Osteocyte (in vitro differentiated cells): ENCODE measurements around the gene INTS6L. TPM values are rescaled to one million over a fixed set of nuclear protein-coding genes. Genes with fewer than 3 reads are reported as not detected.

Source experiments
- DNase-seq: peaks from one replicate; pipeline ENCODE4 v3.0.0; 2021; ENCODE audit warnings: mixed read lengths; ENCODE audit not compliant: unreplicated experiment; ENCODE audit errors: extremely low spot score
- H3K27ac Mint-ChIP-seq: one replicate; pipeline ENCODE4 v1.8.0; 2021; ENCODE audit warnings: mild to moderate bottlenecking, mixed read lengths; ENCODE audit not compliant: unreplicated experiment
- H3K27me3 Mint-ChIP-seq: one replicate; pipeline ENCODE4 v1.8.0; 2021; ENCODE audit warnings: mixed read lengths; ENCODE audit not compliant: unreplicated experiment
- H3K36me3 Mint-ChIP-seq: one replicate; pipeline ENCODE4 v1.8.0; 2021; ENCODE audit warnings: mixed read lengths; ENCODE audit not compliant: unreplicated experiment
- H3K4me1 Mint-ChIP-seq: one replicate; pipeline ENCODE4 v1.8.0; 2021; ENCODE audit warnings: mixed read lengths; ENCODE audit not compliant: unreplicated experiment
- H3K4me3 Mint-ChIP-seq: one replicate; pipeline ENCODE4 v1.8.0; 2021; ENCODE audit warnings: mild to moderate bottlenecking, moderate library complexity, mixed read lengths; ENCODE audit not compliant: unreplicated experiment
- H3K9me3 Mint-ChIP-seq: one replicate; pipeline ENCODE4 v1.8.0; 2021; ENCODE audit warnings: mixed read lengths; ENCODE audit not compliant: unreplicated experiment
- total RNA-seq: library from RNA; stranded (reverse); gene quantifications from 2 replicates; pipeline ENCODE4 v1.2.1, GENCODE V29; 2021
- TF ChIP-seq, protein P1 (sequence below): fragments of 200-600 bp; sonication (generic); IDR thresholded peaks from 2 replicates; pipeline ENCODE4 v1.5.0; 2021; ENCODE audit warnings: antibody characterized with exemption, mild to moderate bottlenecking, moderate library complexity

The INTS6L gene
- total RNA-seq, 1 donor from 2014 or later: 5.3 TPM

DNA sequence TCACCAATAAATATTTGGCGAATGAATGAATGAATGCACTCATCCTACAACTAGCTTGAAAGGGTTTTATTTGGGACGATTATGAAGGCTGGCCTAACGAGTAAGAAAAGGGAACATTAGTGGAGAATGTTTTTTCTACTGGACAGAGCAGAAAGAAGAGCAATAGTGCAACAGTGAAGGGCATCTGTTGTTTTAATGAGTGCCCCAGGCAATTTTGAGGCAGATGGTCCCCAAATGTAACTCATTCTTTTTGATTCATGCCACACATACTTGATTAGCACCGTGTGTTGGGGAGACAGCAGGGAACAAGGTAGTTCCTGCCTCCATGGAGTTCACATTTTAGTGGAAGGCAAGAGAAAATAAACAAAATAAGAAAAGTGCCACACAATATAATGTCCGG lies 22.7 kb upstream of the INTS6L start:
- Mint-ChIP-seq H3K27ac (no peak overlapping the region), H3K9me3 (peaks cover 8% of the 10 kb centered on the region), H3K36me3 (no peaks in the 10 kb centered on the region), H3K4me3 (no peak overlapping the region), H3K4me1 (no peaks in the 10 kb centered on the region), H3K27me3 (peaks cover 18% of the 10 kb centered on the region)
- no peak for DNase-seq
- TF ChIP-seq, protein P1, sequence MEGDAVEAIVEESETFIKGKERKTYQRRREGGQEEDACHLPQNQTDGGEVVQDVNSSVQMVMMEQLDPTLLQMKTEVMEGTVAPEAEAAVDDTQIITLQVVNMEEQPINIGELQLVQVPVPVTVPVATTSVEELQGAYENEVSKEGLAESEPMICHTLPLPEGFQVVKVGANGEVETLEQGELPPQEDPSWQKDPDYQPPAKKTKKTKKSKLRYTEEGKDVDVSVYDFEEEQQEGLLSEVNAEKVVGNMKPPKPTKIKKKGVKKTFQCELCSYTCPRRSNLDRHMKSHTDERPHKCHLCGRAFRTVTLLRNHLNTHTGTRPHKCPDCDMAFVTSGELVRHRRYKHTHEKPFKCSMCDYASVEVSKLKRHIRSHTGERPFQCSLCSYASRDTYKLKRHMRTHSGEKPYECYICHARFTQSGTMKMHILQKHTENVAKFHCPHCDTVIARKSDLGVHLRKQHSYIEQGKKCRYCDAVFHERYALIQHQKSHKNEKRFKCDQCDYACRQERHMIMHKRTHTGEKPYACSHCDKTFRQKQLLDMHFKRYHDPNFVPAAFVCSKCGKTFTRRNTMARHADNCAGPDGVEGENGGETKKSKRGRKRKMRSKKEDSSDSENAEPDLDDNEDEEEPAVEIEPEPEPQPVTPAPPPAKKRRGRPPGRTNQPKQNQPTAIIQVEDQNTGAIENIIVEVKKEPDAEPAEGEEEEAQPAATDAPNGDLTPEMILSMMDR: no peak

DNA sequence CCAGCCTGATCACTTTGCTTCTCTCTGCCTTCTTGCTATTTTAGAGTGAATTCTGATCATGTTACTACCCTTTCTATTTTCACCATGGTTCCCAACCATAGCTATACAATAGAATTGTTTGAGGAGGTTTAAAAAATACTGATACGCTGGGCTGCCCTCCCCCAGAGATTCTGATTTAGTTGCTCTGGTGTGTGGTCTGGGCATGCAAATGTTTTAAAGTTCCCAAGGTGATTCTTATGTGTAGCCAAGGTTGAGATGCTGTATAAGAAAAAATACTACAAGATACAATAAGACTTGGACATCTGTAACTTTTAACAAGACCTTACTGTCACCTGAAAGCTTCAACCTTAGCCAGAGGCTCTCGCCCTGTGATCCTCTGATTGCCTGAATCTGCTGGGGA lies 22.2 kb upstream of the INTS6L start:
- H3K27ac Mint-ChIP-seq: no peak overlapping the region
- no peaks in the 10 kb centered on the region for H3K36me3 Mint-ChIP-seq
- DNase-seq: no peak
- H3K4me1 Mint-ChIP-seq: no peaks in the 10 kb centered on the region
- H3K9me3 Mint-ChIP-seq: peaks cover 13% of the 10 kb centered on the region
- TF ChIP-seq, protein P1: no peak
- peaks cover 20% of the 10 kb centered on the region for H3K27me3 Mint-ChIP-seq
- no peak overlapping the region for H3K4me3 Mint-ChIP-seq

DNA sequence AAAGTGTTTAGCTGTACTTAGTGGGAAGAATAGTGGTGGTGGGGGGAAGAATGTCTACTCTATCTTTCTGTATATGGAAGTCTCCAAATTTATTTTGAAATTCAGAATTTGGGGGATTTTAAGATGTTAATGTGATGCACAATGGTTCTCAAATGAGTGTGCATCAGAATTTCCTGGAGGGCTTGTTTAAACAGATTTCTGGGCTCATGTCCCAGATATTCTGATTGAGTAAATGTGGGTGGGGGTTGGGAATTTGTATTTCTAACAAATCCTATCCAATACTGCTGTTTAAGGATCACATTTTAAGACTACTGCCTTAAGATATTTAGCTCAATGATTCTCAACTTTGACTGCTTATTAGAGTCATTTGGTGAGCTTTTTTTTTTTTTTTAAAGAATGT lies 15.1 kb upstream of the INTS6L start:
- TF ChIP-seq, protein P1: no peak
- Mint-ChIP-seq H3K9me3 (peaks cover 16% of the 10 kb centered on the region), H3K27ac (no peak overlapping the region), H3K4me1 (no peaks in the 10 kb centered on the region), H3K36me3 (no peaks in the 10 kb centered on the region), H3K4me3 (no peak overlapping the region), H3K27me3 (peaks cover 18% of the 10 kb centered on the region)
- no peak for DNase-seq

DNA sequence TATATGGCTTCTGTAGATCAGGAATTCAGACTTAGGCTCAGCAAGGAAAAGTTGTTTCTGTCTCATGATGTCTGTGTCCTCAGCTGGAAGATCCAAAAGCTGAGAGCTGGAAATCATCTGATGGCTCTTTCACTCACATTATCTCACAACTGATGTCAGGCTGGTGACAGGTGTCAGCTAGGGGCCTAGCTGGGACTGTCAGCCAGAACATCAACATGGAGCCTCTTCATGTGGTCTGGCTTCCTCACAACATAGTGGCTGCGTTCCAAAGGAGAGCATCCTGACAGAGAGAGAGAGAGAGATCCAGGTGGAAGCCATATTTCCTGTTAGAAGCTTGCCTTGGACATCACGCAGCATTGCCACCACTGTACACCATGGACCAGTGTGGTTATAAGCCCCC lies 10.6 kb upstream of the INTS6L start:
- peaks cover 12% of the 10 kb centered on the region for H3K9me3 Mint-ChIP-seq

DNA sequence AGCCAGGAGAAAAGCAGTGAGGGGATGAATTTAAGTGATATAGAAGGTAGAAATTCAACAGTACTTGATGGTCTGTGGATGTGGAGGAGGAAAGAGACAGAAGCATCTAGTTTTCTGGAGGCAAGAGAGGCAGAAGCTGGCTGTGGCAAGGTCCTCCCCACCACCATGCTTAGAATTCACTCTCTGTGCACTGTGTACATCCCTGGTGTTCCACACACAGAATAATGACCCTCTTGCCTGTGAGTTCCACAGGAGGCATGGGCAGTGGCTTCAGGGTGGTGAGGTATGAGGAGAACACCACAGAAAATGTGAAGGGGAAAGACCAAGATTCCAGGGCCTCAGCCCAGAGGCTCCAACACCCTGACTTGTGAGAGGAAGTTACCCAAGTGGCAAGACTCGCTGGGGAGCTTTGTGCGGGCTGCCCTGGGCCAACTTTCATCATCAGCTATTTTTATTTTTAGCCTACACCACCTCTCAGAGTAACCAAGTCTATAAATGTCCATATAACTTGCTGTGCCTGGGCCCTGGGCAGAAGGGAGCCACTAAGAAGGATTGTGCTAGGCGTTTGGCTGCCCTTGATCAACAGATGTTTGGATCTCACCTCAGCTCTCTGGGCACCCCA lies 7.8 kb upstream of the INTS6L start:
- no peak overlapping the region for H3K27ac Mint-ChIP-seq
- H3K27me3 Mint-ChIP-seq: no peaks in the 10 kb centered on the region
- no peak overlapping the region for H3K4me3 Mint-ChIP-seq
- TF ChIP-seq, protein P1: no peak
- DNase-seq: no peak
- no peaks in the 10 kb centered on the region for H3K36me3 Mint-ChIP-seq
- H3K4me1 Mint-ChIP-seq: no peaks in the 10 kb centered on the region
- H3K9me3 Mint-ChIP-seq: peaks cover 12% of the 10 kb centered on the region

More for the DNA sequence above, 10.6 kb upstream of the INTS6L start:
- no peaks in the 10 kb centered on the region for H3K27me3 Mint-ChIP-seq
- H3K4me3 Mint-ChIP-seq: no peak overlapping the region
- H3K4me1 Mint-ChIP-seq: no peaks in the 10 kb centered on the region
- no peaks in the 10 kb centered on the region for H3K36me3 Mint-ChIP-seq
- no peak overlapping the region for H3K27ac Mint-ChIP-seq
- TF ChIP-seq, protein P1: no peak
- no peak for DNase-seq
